Spinal cord (tissue), 10 donors: ENCODE data around the gene MEIS3. TPM values are rescaled to one million over a fixed set of nuclear protein-coding genes. Genes with fewer than 3 reads are reported as not detected.

Experiments used
- DNase-seq, 6 donors: peaks; one replicate each; pipeline versions ENCODE4 v3.0.0 to v3.0.0-alpha.2; 2013 to 2015; ENCODE audit warnings: low spot score in 6 of 6, low read depth in 4 of 6
- H3K27ac ChIP-seq: one replicate; pipeline ENCODE4 v1.5.1; 2013; ENCODE audit warnings: low read depth, low read length, control low read depth
- H3K27me3 ChIP-seq: one replicate; pipeline ENCODE4 v1.6.1; 2013; ENCODE audit warnings: low read length; ENCODE audit not compliant: control insufficient read depth, insufficient read depth
- H3K36me3 ChIP-seq: one replicate; pipeline ENCODE4 v1.6.1; 2013; ENCODE audit warnings: low read length; ENCODE audit not compliant: control insufficient read depth, insufficient read depth
- H3K4me1 ChIP-seq: one replicate; pipeline ENCODE4 v1.6.1; 2013; ENCODE audit warnings: low read length; ENCODE audit not compliant: control insufficient read depth, insufficient read depth
- H3K4me3 ChIP-seq: one replicate; pipeline ENCODE4 v1.5.1; 2013; ENCODE audit warnings: low read depth, low read length, control low read depth
- H3K9me3 ChIP-seq: one replicate; pipeline ENCODE4 v1.6.1; 2013; ENCODE audit warnings: low read length; ENCODE audit not compliant: control insufficient read depth, insufficient read depth
- WGBS: methylation state at CpG from one replicate; pipeline ENCODE4 v1.1.5; 2013; ENCODE audit warnings: missing lambda C conversion rate; ENCODE audit not compliant: insufficient coverage; 5-methylcytosine and 5-hydroxymethylcytosine counted together
- long read RNA-seq, 4 donors: transcript quantifications; one replicate each; lab custom pipeline, GENCODE V29; 2026
- polyA plus RNA-seq, 2 donors: library from polyadenylated mRNA; unstranded; fragments of 120-200 nt; gene quantifications; one replicate each; pipeline ENCODE4 v1.2.1, GENCODE V29; 2013; ENCODE audit not compliant: insufficient read length in 2 of 2
- total RNA-seq, 2 donors: library from RNA; depleted of rRNA in 1 of 2; stranded (reverse); fragments of 120-200 nt in 1 of 2; fragments of >200 nt in 1 of 2; gene quantifications; one replicate each; pipeline versions ENCODE4 v1.2.3 to v1.2.4, GENCODE V29; 2013 to 2014
- donor health status: healthy.

Gene MEIS3
- total RNA-seq (10 to 100 TPM; 35.4 to 48.1 TPM), polyA plus RNA-seq (100 to 1,000 TPM; 115 to 117 TPM)
- long read RNA-seq, donor 1, transcript MEIS3-204 (13 exons, 1,715 nt) = major isoform, 13 of 30 reads
- long read RNA-seq, donor 1, transcript MEIS3-202 (13 exons, 1,758 nt) = minor isoform, 6 of 30 reads
- long read RNA-seq, donor 1, partial matches to known transcripts = 9 of 30 reads
- long read RNA-seq, donor 1, other reads (novel, unspliced or antisense) = 0 of 30 reads
- long read RNA-seq, donor 2, partial matches to known transcripts = 0 of 5 reads
- long read RNA-seq, donor 2, other reads (novel, unspliced or antisense) = 0 of 5 reads
- long read RNA-seq, donor 3, transcript MEIS3-204 (13 exons, 1,715 nt) = major isoform, 7 of 12 reads
- long read RNA-seq, donor 3, partial matches to known transcripts = 0 of 12 reads
- long read RNA-seq, donor 3, other reads (novel, unspliced or antisense) = 0 of 12 reads
- long read RNA-seq, donor 4, partial matches to known transcripts = 9 of 13 reads
- long read RNA-seq, donor 4, other reads (novel, unspliced or antisense) = 0 of 13 reads

GRCh38 chr19:47419030-47419783 is at the start of gene MEIS3:
MEIS3 (minus strand) TSS chr19:47419527; CDS start chr19:47419081, 446 bp downstream.
- Histone ChIP-seq H3K27me3 (peaks cover 26% of the 10 kb centered on the region), H3K4me1 (peaks cover 55% of the 10 kb centered on the region), H3K27ac (no peak within 1 kb of the TSS), H3K36me3 (peaks cover 28% of the 10 kb centered on the region), H3K9me3 (no peaks in the 10 kb centered on the region), H3K4me3 (peak within 1 kb of the TSS; percentile 53)
- 2% methylated on average over 50 of the region's 70 CpGs for WGBS
- peak in 1 of 6 donors; percentile 59 for DNase-seq

GRCh38 chr19:47467914-47468313 is 48.6 kb upstream of the MEIS3 start:
- no peak for DNase-seq
- Histone ChIP-seq H3K36me3 (peaks cover 11% of the 10 kb centered on the region), H3K9me3 (no peaks in the 10 kb centered on the region), H3K4me1 (peaks cover 38% of the 10 kb centered on the region), H3K27ac (no peak overlapping the region), H3K4me3 (no peak overlapping the region), H3K27me3 (peaks cover 14% of the 10 kb centered on the region)
- 56% methylated on average over 8 of the region's 9 CpGs for WGBS

- DNase-seq = no peak
- no peak overlapping the region for H3K27ac ChIP-seq
- peaks cover 24% of the 10 kb centered on the region for H3K4me1 ChIP-seq
- peaks cover 8% of the 10 kb centered on the region for H3K27me3 ChIP-seq
- WGBS = 93% methylated on average over 15 of the region's 27 CpGs
- no peaks in the 10 kb centered on the region for H3K9me3 ChIP-seq
- H3K36me3 ChIP-seq = peaks cover 11% of the 10 kb centered on the region
- no peak overlapping the region for H3K4me3 ChIP-seq
Measured at GRCh38 chr19:47465957-47466356, 46.6 kb upstream of the MEIS3 start.

GRCh38 chr19:47464675-47465419 is 45.5 kb upstream of the MEIS3 start:
- H3K27me3 ChIP-seq = peaks cover 7% of the 10 kb centered on the region
- peaks cover 11% of the 10 kb centered on the region for H3K36me3 ChIP-seq
- 56% methylated on average over 8 of the region's 10 CpGs for WGBS
- H3K9me3 ChIP-seq = no peaks in the 10 kb centered on the region
- peaks cover 15% of the 10 kb centered on the region for H3K4me1 ChIP-seq
- no peak overlapping the region for H3K4me3 ChIP-seq
- peak in 2 of 6 donors; percentile 55 to 79 for DNase-seq
- H3K27ac ChIP-seq = no peak overlapping the region

GRCh38 chr19:47461876-47462275 is 42.5 kb upstream of the MEIS3 start:
- Histone ChIP-seq H3K36me3 (peaks cover 21% of the 10 kb centered on the region), H3K27ac (no peak overlapping the region), H3K4me3 (no peak overlapping the region), H3K4me1 (no peaks in the 10 kb centered on the region), H3K9me3 (no peaks in the 10 kb centered on the region), H3K27me3 (peaks cover 23% of the 10 kb centered on the region)
- no peak for DNase-seq
- 71% methylated on average over 1 of the region's 5 CpGs for WGBS

GRCh38 chr19:47459477-47459876 is 40.1 kb upstream of the MEIS3 start:
- DNase-seq = no peak
- Histone ChIP-seq H3K4me1 (no peaks in the 10 kb centered on the region), H3K27me3 (peaks cover 29% of the 10 kb centered on the region), H3K36me3 (peaks cover 19% of the 10 kb centered on the region), H3K27ac (no peak overlapping the region), H3K4me3 (no peak overlapping the region), H3K9me3 (no peaks in the 10 kb centered on the region)
- WGBS = 97% methylated on average over 7 of the region's 14 CpGs

GRCh38 chr19:47458672-47459071 is 39.3 kb upstream of the MEIS3 start:
- Histone ChIP-seq H3K27me3 (peaks cover 29% of the 10 kb centered on the region), H3K9me3 (no peaks in the 10 kb centered on the region), H3K4me1 (no peaks in the 10 kb centered on the region), H3K27ac (no peak overlapping the region), H3K4me3 (no peak overlapping the region), H3K36me3 (peaks cover 22% of the 10 kb centered on the region)
- 44% methylated on average over 5 of the region's 5 CpGs for WGBS
- DNase-seq = no peak

GRCh38 chr19:47456721-47457474 is 37.6 kb upstream of the MEIS3 start:
- Histone ChIP-seq H3K4me3 (no peak overlapping the region), H3K36me3 (peaks cover 28% of the 10 kb centered on the region), H3K27ac (no peak overlapping the region), H3K27me3 (peaks cover 29% of the 10 kb centered on the region), H3K9me3 (no peaks in the 10 kb centered on the region), H3K4me1 (no peaks in the 10 kb centered on the region)
- no peak for DNase-seq
- WGBS = 24% methylated on average over 72 of the region's 77 CpGs

- Histone ChIP-seq H3K27me3 (peaks cover 26% of the 10 kb centered on the region), H3K4me1 (peaks cover 21% of the 10 kb centered on the region), H3K4me3 (no peak overlapping the region), H3K36me3 (peaks cover 17% of the 10 kb centered on the region), H3K9me3 (no peaks in the 10 kb centered on the region), H3K27ac (no peak overlapping the region)
- 64% methylated on average over 6 of the region's 7 CpGs for WGBS
- no peak for DNase-seq
Measured at GRCh38 chr19:47450478-47450877, 31.2 kb upstream of the MEIS3 start.
